GM21526 (cell line): ENCODE data around the gene PXYLP1.
A peak's percentile ranks its signal among the peaks of the same experiment; 100 is the strongest.

Experiments
- ATAC-seq: cut with Tn5 transposase; IDR thresholded peaks from one replicate; pipeline ENCODE4 v1.9.1; 2021; ENCODE audit warnings: moderate library complexity; ENCODE audit not compliant: unreplicated experiment, low FRiP score

PXYLP1 gene

GRCh38 chr3:141228395-141228794 is 3.2 kb upstream of the PXYLP1 start:
- no peak for ATAC-seq

- no peak for ATAC-seq
Measured at GRCh38 chr3:141229132-141229531, 2.5 kb upstream of the PXYLP1 start.

DNA sequence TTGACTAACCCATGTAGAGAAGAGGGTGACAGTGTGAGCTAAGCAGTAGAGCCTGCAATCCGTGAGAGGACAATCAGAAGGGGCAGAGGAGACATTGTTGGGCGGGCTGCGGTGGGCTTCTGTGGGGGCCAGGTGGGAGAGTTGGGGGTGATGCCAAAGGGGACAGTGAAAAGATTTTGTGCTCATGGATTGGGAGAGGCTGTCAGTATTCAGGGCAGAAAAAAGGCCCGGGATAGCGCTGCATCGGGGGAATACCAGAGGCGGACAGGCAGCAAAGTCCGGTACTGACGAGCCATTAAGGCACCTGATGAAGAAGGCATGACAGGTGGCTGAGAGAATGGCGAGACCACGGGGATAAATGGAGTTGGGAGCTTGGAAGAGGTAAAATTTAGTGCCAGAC is 1.3 kb upstream of the PXYLP1 start:
- no peak for ATAC-seq

GRCh38 chr3:141231952-141232823 is 563 bp downstream of the PXYLP1 start:
- peak; percentile 6 for ATAC-seq

DNA sequence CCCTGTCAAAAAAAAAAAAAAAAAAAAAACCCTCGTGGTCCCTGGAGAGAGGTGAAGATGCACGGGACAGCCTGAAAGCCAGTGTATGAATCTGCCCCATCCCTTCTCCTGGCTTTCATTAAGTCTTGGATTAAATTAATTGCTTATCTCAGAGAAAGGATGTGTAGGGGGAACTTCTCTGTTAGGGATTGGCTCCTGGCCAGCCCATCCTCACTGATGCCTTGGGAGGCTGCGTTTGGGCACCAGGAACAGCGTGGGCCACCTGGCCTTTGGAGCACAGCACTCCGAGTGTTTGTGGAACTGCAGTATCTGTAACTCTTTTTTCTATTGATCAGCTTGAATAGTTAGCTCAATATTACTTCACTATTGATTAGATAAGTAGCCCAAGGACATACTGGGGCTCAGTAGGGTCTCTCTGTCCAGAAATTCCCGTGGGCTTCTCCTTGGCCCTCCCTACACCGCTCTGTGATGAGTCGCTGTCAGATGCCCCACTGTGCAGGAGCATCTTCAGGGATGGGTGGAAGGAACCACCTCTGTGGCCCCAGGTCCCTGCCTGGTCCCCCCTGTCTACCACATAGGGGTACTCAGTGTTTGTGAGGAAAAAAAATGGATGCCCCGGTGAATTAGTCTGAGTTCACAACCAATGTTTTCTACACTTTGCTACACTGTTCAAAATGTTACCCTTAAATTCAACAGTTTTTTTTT is 2.0 kb downstream of the PXYLP1 start:
- ATAC-seq = no peak

DNA sequence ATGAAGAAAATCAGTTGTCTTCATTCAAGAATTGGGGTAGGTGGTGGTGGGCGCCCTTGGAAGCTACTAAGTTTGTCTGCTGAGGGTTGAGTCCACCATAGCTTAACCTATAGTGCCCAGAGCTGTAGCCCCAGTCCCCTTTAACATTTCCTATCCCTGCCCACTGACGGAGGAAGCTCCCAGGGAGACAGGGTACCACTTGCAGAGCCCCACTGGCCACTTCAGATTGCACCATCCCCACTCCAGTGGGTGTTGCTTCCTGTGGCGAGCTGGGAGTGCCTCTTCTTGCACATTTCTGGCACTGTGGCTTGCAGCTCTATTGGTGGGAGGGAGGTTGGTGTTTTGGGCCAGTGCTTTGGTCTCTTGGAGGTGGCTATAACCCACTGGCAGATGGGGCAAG is 2.7 kb downstream of the PXYLP1 start:
- no peak for ATAC-seq

DNA sequence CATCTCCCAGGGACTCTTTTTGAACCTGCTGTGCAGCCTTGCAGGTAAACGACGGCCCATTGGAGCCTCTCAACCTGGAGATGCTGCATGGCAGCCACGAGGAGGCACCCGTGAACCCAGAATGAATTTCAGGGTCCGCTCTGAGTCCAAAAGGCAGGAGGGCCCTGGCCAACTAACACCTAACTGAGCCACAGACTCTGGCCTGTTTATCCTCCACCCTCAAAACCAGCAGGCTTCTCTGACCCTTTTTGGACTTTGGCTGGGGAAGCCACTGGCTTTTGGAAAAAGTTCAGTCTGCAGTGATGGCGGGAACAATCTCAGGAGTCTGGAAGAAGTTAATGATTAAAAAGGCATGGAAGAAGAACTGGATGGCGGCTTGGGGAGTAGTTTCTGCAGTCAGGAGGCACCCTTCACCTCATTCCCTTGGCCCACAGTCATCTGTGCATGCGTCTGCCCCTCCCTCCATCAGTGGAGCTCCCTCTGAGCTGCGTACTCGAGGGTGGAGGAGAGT is 4.1 kb downstream of the PXYLP1 start:
- ATAC-seq = no peak

- ATAC-seq = no peak
Measured at GRCh38 chr3:141236361-141236760, 4.7 kb downstream of the PXYLP1 start.

DNA sequence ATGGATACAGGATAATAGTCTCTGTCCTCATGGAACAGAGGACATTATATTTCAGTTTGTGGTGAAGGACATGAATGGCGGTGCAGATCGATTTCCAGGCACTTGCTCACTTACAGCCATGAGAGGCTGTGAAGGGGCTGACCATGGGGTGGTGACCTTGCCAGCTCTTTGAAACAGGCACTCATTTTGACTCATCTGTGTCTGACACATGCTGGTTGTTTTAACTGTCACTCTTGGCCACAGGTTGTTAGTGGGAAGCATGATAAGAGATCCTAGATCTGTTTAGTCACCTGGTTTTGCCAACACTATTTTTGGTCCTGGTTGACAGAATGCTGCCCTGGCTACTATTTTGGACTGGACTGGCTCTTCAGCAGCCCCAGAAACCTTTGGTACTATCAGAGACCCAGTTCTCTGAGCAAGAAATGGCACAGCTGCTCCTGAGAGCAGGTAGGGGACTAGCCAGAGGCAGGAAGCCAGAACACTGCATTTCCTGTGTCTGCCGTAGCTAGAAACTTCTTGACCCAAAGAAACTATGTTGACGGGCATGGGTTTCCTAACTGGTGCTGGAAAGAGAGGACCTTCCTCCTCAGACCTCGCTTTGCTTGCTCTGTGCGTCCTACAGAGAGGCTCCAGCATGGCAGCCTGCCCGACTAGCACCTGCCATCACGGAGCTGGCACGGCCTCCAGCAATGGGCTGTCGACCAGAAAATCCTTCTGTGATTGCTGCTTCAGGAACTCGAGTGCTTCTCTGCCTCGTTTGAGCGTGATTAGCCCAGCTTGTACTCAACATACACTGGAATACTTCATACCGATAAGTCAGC is 6.3 kb downstream of the PXYLP1 start:
- no peak for ATAC-seq

DNA sequence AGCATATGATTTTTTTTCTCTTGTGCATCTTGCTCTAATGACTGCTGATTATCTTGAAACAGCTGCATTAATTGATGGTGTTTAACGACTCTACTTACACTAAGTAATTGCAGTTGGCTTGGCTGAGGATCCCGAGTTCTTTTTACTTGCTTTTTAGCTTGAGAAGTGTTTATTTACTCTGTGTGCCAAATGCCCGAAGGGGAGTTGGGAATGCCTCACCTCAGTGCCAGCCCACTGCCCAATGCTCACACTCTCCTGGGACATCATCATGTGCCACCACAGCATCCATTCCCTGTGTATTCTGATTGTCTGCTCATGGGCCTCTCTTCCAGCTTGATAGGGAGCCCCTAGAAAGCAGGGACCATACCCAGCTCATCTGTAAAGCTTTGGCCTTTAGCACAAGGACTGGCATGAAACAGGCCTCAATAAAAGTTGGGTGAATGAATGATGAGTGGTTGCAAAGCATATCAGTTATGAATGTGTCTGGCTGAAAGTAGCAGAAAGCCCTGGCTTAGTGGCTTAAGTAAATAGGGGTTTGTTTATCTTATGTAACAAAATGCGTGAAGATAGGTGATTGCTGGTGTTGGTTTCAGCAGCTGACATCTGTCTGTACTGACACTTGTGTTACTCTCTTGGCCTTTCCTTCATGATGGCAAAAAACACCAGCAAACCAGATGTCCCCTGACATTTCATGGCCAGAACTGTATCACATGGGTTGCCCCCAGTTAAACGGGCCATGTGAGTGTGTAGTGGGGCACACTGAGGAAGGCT is 8.1 kb downstream of the PXYLP1 start:
- no peak for ATAC-seq

- no peak for ATAC-seq
Measured at GRCh38 chr3:141240286-141240685, 8.7 kb downstream of the PXYLP1 start.

DNA sequence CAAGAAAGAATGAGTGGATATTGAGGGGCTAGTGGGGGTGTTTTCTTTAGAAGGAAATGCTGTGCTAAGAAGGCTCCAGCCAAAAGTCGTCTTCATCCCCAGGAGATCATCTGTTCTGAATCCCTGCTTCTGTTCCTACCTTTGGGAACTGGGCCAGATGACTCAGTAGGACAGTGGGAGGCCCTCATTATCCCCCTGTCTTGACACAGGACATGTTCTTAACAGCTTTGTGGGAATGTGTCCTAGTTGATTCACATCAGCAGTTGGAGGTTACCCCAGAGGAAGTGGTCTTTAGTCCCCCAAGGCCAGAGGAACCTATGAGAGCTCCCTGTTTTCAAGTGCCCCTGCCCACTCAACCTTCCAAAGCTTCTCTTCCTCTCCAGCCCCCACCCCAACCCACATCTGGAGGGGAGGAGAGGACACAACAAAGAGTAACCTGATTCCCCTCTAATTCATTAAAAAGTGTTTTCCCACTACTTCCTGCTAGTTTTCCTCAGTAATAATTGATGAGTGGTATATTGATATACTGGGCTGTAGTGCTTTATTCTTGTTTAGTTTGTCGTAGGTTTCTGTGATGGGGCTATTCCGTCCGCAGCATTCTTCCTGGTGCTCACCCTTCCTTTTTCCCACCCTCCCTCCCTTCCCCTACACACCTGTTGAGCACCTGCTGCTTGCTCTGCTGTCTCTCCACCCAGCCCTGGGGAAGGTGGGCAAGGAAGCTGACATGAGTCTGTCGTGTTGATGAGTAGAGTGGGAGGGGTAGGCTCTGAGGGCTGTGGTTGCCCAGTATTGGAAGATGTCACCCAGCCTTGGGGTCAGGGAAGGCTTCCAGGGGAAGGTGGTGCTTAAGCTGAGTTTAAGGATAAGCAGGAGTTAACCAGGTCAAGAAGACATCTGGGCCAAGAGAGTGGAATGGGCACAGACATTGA is 9.3 kb downstream of the PXYLP1 start:
- ATAC-seq = no peak

DNA sequence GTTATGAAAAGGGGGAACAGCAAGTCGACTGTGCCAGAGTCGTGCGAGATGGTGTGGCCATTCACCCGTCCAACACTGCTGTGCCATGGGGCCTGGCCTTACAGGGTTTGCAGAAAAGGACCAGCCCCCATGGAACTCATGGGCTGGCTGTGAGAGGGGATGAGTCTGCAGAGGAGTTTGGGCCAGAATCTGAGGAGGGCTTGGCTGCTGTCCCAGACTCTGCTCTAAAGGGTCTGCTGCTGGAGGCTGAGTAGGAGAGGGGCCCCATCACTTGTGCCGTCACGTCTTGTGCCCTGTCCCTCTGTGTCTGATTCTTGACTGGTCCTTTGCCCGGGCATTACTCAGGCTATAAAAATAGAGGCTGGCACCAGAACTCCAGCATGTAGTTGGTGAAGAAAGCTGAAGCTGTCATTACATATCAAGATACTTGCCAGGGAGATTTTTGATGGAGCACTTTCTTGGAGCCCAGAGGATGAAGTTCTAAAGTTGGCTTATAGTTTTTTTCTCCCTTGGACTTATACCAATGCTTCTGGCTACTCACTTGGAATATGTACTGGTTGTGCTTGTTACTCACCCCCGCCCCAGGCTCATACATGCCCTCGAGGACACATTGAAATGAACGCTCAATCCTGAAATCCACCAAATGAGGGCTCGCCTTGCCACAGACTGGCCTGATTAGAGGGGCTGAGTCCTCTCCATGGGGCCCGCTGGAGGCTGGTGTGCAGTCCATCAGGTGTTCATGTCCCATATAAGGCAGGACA is 10.2 kb downstream of the PXYLP1 start:
- no peak for ATAC-seq

- ATAC-seq = no peak
Measured at GRCh38 chr3:141242377-141243092, 10.9 kb downstream of the PXYLP1 start.

DNA sequence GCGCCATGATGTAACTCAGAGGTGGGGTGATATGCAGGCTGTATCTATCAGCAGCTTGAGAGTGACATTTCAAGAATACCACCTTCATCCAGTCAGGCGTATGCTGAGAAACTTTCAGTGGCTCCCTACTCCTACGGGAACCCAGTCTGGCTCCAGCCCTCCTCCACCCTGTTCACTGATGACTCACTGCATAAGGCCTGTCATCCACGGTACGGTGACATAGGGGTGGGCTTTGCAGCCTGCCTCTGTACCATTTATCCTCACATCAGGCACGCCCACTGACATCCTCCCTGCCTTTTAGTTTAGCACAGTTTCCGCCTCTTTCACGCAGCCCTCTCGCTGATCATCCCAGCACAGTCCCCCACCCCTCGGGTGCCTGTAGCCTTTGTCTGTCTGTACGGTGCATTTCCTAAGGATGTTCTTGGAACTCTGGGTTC is 11.7 kb downstream of the PXYLP1 start:
- no peak for ATAC-seq

DNA sequence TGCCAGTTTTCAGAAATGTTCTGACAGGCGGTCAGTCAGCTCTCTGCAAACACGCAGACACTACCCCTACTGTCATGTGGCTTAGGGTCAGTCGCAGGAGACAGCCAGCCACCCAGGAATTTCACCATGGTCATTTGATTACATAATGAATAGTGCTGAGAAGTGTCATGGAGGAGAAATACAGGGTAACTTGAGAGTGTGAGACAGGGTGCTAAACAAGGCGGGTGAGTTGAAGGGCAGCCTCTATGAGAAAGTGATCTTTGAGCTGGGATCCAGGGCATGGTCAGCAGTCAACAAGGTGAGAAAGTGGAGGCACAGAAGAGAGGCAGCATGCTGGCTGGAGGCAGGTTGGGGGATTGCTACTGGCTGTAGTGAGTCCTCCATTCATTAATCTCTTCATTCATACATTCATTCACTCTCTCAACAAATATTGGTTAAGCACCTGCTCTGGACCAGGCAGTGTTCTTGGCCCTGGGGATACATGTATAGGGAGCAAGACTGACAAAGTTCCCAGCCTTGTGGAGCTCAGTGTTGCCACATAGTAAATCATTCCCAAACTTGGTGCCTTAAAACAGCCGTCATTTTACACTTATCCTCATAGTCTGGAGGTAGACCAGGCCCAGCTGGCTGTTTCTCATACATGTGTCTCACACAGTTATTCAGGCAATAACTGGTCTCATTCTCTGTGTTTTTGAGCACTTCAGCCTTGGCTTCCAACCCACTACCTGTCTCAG is 14.8 kb downstream of the PXYLP1 start:
- ATAC-seq = no peak

- no peak for ATAC-seq
Measured at GRCh38 chr3:141246958-141247301, 15.3 kb downstream of the PXYLP1 start.
